Erythroblast (primary cell): ENCODE measurements around the gene FAM124A.

Source experiments
- DNase-seq, 2 experiments: peaks; one replicate each; lab custom pipeline; 2025; lab: John Stamatoyannopoulos, UW
- GATA1 ChIP-seq: IDR thresholded peaks from 2 replicates; pipeline ENCODE4 v1.6.1; 2011; ENCODE audit warnings: low read depth, mild to moderate bottlenecking, control low read depth, low read length, moderate library complexity
- POLR2A ChIP-seq: IDR thresholded peaks from 2 replicates; pipeline ENCODE4 v1.6.1; 2011; ENCODE audit warnings: mild to moderate bottlenecking, low read length

The FAM124A gene

GRCh38 chr13:51327961-51328360 is 105.8 kb downstream of the FAM124A start:
- TF ChIP-seq POLR2A = no peak
- TF ChIP-seq GATA1 = no peak
- no peak for DNase-seq

DNA sequence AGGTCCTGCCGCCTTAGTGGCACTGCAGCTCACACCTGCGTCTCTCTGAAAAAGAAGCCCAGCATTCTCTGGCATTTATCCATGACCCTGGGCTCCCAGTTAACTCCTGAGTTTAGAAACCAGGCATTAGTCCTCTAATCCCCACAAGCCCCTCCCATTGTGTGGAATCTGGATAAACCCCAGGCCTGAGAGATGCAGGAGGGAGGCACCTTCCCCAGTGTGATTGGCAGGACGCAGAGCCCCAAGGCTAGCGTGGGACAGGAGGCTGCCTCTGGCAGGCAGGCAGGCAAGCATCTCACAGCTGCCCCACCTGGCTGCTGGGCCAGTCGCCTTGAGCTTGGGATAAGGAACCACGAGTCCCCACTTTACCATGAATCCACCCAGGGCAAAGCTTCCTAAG is 106.3 kb downstream of the FAM124A start:
- no peak for DNase-seq
- TF ChIP-seq POLR2A (no peak), GATA1 (no peak)

DNA sequence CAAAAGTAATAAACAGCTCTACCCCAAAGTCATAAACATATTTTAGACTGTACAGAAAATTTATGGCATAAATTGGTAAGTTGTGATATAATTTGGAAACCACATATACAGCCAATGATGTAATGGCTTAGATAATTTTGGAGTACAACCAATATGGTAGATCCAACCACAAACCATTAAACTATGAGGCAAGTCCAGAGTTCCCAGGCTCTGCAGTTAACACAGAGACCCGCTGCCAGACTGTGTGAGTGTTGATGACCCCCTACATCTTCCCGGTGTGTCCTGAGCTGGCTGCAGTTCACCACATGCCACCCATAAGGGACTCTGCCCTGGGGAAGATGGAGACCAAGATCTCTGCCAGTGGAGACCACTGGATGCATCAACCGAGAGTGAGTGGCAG is 107.4 kb downstream of the FAM124A start:
- TF ChIP-seq POLR2A (no peak), GATA1 (no peak)
- DNase-seq = no peak

- DNase-seq = no peak
- no peak for TF ChIP-seq GATA1
- no peak for TF ChIP-seq POLR2A
Measured at GRCh38 chr13:51330791-51331190, 108.6 kb downstream of the FAM124A start.

- no peak for DNase-seq
Measured at GRCh38 chr13:51331354-51331861, 109.2 kb downstream of the FAM124A start.

GRCh38 chr13:51332566-51333361 is 110.6 kb downstream of the FAM124A start:
- no peak for DNase-seq
- TF ChIP-seq GATA1 (no peak), POLR2A (no peak)

More at GRCh38 chr13:51331354-51331861, 109.2 kb downstream of the FAM124A start:
- TF ChIP-seq GATA1 (no peak), POLR2A (no peak)

- TF ChIP-seq POLR2A = no peak
- no peak for TF ChIP-seq GATA1
Measured at GRCh38 chr13:51333421-51333820, 111.2 kb downstream of the FAM124A start.

GRCh38 chr13:51333826-51334225 is 111.6 kb downstream of the FAM124A start:
- no peak for TF ChIP-seq POLR2A
- TF ChIP-seq GATA1 = no peak
- DNase-seq = no peak

More at GRCh38 chr13:51333421-51333820, 111.2 kb downstream of the FAM124A start:
- no peak for DNase-seq
